GM12872 (cell line): ENCODE results near the gene PAH.

Experiments
- TF ChIP-seq, protein P1 (sequence below): IDR thresholded peaks from 3 replicates; pipeline ENCODE4 v1.5.1; 2011; ENCODE audit warnings: low read depth, mild to moderate bottlenecking, low read length, moderate library complexity; ENCODE audit not compliant: insufficient read depth

Gene PAH

DNA sequence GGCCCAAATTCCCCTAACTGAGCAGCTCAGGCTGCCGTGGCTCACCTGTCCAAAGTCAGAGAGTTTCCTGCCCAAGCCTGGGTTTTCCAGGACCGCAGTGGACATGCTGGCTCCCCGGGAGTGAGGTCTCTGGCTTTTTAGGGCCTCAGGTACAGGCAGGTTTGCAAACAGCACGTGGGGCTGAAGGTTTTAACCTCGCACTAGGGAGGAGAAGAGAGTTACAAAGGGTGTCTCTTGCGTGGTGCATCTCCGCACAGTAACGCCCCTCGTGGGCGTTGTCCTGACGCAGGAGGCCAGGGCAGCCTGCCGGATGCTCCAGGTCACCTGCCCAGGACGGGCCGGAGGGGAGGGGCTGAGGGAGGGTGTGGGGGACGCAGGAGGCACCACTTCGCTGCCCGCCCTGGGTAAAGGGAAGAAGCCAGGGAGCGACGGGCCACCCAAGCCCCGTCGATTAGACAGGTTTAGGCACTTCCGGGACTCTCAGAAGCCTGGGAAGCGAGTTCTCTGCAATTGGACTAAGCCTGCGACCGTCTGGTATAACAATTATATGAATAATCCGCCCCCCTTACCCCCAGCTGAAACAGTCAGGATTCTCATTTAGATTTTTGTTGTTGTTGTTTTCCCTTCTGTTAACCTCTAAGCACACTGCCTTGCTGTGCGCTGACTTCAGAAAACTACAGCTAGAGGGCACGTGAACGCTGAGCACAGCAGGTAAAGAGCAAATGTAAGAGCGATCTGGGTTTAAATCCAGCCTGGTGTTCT, at the start of gene PAH:
Gene PAH (minus strand): TSS at position 219 of the 762 bp plus-strand sequence. CDS start 114 bp downstream, at position 105.
- TF ChIP-seq, protein P1, sequence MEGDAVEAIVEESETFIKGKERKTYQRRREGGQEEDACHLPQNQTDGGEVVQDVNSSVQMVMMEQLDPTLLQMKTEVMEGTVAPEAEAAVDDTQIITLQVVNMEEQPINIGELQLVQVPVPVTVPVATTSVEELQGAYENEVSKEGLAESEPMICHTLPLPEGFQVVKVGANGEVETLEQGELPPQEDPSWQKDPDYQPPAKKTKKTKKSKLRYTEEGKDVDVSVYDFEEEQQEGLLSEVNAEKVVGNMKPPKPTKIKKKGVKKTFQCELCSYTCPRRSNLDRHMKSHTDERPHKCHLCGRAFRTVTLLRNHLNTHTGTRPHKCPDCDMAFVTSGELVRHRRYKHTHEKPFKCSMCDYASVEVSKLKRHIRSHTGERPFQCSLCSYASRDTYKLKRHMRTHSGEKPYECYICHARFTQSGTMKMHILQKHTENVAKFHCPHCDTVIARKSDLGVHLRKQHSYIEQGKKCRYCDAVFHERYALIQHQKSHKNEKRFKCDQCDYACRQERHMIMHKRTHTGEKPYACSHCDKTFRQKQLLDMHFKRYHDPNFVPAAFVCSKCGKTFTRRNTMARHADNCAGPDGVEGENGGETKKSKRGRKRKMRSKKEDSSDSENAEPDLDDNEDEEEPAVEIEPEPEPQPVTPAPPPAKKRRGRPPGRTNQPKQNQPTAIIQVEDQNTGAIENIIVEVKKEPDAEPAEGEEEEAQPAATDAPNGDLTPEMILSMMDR, result peak; percentile 47

DNA sequence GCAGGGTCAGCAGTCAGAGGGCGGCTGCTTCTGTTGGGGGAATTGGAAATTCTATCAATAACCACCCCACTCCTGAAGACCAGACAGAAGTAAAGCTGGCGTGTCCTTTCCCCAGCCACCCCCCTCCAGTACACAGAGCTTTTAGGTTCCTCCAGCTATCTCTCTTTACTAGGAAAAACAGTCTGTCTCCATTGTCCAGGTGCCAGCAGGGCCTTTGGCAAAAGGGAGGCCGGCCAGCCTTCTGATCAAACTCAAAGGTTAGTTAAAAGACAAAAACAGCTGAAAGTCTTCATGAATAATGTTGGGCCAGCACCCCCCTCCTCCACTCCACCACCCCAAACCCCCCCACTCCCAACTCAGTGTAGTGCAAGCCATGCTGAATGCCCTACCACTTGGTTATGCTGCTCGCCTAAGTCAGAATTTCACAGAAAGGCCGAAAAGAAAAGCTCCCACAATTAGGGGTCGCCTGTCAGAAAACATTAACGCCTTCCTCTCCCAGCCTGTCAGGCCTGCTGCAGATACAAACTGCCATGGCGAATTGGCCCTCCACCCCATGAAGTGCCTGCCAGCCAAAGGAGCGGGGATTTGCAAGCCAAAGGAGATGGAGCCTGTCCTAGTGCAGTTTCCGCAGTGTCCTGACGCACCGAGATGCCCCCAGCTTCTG, 49.3 kb upstream of the PAH start:
- TF ChIP-seq, protein P1, result no peak

DNA sequence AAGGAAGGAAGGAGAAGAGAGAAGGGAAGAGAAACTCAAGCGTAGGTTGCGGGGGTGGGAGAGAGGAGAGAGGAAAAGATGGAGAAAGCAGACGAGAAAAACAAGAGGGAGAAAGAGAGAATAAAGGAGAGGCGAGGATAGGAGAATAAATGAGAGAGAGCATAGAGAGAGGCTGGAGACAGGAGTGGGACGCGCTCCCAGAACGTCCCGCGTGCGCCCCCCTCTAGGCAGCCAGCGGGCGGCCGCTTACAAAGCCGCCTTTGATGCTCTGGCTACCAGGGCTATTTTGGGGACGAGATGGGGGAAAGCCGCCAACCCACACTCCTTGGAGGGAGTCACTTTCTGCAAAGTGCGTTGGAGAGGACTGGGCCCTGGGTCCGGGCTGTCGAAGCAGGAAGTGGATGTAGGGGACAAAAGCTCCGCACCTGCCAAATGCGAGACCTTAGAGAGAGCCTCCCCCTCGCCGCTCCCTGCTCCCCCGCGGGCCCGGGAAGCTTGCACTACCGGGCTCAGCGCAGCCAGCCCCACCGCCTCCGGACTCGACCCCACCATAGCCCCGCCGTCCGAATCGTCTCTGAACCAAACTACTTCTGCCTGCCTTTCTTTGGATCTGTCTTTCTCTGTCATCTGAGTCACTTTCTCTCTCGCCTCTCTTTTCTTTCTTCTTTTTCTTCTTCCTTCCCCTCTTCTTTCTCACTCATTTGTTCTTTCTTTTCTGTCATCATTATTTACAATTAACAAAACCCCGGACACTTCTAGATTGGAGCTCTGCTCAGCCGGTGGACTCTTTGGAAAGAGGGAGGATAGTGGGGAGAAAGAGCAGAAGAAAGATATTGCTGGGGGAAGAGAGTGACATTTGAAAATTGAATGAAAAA, 48.5 kb upstream of the PAH start:
- TF ChIP-seq, protein P1, result 0 out of 3 replicates have a peak, but pooled peaks have one; percentile 9

DNA sequence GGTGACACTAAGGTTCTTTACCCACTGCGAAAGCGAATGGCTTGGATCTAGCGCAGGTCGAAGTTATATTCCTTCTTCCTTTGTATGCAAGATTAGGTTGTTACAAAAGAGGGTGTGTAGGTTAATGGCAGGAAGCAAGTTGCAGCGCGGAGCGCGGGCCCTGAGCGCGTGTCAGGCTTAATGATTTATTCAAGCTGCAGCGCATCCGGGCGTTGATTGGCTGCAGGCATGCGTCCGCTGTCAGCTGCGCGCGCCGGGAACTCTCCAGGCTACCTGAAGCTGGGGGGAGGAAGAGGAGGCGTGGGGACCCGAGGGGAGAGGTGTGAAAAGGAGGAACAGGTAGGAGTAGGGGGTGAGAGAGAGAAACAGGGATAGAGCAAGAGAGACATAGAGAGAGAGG, 47.8 kb upstream of the PAH start:
- TF ChIP-seq, protein P1, result no peak

DNA sequence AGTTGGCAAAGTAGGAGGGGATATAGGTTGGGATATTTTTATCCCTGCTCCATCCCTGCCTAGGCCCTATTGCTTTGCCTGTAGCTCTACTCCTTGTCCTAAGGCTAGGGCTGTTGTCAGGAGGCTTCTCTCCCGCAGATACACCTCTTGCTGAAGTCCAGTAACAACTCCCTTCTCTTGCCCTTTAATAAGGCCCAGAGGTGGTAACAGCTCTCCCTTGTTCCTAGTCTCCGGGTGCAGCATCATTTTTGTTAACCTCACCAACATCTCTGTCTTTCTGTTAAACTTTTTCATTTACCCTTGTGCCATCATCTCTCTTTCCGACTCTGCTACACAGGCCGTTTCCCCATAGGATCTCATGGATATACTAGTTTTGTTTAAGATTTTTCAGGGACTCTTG, 46.8 kb upstream of the PAH start:
- TF ChIP-seq, protein P1, result no peak

DNA sequence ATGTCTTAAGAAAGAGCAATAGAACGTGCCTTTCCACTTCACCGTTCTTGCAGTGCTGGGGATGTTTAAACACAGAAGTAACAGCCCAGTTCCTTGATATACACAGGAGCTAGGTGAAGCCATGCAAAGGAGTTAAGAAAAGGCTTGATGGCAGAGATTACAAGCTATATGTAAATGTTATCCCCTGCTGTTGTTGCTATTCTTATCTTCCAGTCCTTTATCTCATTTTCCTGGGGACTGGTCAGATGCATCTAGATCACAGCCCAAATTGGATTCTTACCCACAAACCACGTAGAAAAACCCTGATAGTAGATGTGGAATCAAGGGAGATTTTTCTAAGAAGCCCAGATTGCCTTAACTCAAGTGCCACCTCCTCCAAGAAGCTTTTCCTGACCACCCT, 45.9 kb upstream of the PAH start:
- TF ChIP-seq, protein P1, result no peak

DNA sequence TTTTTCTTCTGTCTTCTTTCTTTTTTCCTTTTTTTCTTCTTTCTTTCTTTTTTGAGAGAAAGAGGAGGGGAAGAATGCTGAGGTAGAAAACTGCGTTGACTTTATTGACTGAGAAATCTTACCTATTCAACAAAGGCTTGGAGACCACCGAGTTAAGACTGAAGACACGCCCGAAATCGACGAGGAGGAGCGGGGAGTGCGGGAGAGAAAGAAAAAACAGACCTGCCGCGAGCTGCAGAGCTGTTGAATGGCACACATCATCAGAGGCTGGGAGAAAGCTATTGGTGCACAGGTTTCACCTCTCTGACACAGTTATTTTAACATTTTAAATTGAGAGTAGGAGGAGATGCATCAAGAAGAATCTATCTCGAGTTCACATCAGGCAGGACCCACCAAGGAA, 45.5 kb upstream of the PAH start:
- TF ChIP-seq, protein P1, result no peak
